Measurements from ENCODE around the gene RNU1-3. TPM values are rescaled to one million over a fixed set of nuclear protein-coding genes. Genes with fewer than 3 reads are reported as not detected.

Gene RNU1-3
- total and polyA plus RNA-seq, 2 of the 13 experiments (the other 11 are each of a cell fraction or from before 2014, with no cell fraction given): under 0.01 to 11,018 TPM

DNA sequence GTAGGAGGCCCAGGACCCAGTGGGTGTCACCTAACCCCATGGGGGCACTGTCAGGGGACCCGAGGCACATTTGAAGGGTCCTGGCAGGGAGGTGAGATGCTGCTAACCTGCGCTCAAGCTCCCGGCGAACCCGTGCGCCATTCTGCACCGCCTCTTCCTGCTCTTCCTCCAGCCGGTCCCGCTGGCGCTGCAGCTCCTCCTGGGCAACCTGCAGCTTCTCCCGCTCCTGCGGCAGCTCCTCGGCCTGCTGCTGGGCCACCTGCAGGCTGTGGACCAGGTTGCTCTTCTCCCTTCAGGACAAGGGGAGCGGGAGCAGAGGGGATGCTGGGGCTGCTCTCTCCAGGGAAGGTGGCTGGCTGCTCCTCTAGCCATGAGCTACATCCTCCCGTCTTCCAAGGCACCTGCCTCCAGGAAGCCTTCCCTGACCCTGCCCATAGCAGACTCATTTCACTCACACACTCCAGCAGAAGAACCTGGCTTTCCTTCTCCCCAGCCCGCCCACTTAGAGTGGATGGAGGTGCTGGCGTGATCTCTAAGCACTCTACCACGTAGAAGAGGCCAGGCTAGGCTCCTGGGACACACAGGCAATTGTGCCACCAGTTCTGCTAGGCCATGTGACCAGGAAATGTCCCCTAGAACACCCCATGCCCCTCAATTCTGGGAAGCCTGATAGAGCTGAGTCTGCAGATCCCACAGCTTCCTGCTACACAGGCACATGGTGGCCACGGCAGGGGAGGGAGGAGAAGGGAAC lies 38.2 kb downstream of the RNU1-3 start (continued):
- TF ChIP-seq AGO1 (IDR thresholded peaks at IDR 0.05; ENCODE audit: low read depth, low read length, poor library complexity, severe bottlenecking) (peak; percentile 41), ERF (CRISPR knock-in tag; IDR thresholded peaks at IDR 0.05) (no peak), JUNB (CRISPR knock-in tag; IDR thresholded peaks at IDR 0.05; ENCODE audit: borderline replicate concordance) (0 out of 2 replicates have a peak, but pooled peaks have one; percentile 21), ZNF317 (CRISPR knock-in tag; IDR thresholded peaks at IDR 0.05) (no peak), MED8 (CRISPR knock-in tag; IDR thresholded peaks at IDR 0.05; ENCODE audit: insufficient replicate concordance) (no peak), SRSF4 (IDR thresholded peaks at IDR 0.05; ENCODE audit: low read depth, low read length, poor library complexity, severe bottlenecking) (no peak), GFI1 (CRISPR knock-in tag; IDR thresholded peaks at IDR 0.05; ENCODE audit: borderline replicate concordance) (no peak), PCBP1 (IDR thresholded peaks at IDR 0.05; ENCODE audit: borderline replicate concordance, low read depth, low read length) (0 out of 2 replicates have a peak, but pooled peaks have one; percentile 28), PTBP1 (IDR thresholded peaks at IDR 0.05; ENCODE audit: low read depth, low read length, poor library complexity, severe bottlenecking) (peak; percentile 90), IKZF4 (CRISPR knock-in tag; IDR thresholded peaks at IDR 0.05; ENCODE audit: borderline replicate concordance, low read depth, not compliant biosample characterization) (no peak), ZNF124 (CRISPR knock-in tag; IDR thresholded peaks at IDR 0.05) (no peak), SMAD9 (CRISPR knock-in tag; IDR thresholded peaks at IDR 0.05) (no peak), ETV5 (CRISPR knock-in tag; IDR thresholded peaks at IDR 0.05; ENCODE audit: borderline replicate concordance) (no peak), ZNF768 (CRISPR knock-in tag; IDR thresholded peaks at IDR 0.05) (peak; percentile 70; the same call in 1 of the 2 replicates)
- TF ChIP-seq, protein P1, sequence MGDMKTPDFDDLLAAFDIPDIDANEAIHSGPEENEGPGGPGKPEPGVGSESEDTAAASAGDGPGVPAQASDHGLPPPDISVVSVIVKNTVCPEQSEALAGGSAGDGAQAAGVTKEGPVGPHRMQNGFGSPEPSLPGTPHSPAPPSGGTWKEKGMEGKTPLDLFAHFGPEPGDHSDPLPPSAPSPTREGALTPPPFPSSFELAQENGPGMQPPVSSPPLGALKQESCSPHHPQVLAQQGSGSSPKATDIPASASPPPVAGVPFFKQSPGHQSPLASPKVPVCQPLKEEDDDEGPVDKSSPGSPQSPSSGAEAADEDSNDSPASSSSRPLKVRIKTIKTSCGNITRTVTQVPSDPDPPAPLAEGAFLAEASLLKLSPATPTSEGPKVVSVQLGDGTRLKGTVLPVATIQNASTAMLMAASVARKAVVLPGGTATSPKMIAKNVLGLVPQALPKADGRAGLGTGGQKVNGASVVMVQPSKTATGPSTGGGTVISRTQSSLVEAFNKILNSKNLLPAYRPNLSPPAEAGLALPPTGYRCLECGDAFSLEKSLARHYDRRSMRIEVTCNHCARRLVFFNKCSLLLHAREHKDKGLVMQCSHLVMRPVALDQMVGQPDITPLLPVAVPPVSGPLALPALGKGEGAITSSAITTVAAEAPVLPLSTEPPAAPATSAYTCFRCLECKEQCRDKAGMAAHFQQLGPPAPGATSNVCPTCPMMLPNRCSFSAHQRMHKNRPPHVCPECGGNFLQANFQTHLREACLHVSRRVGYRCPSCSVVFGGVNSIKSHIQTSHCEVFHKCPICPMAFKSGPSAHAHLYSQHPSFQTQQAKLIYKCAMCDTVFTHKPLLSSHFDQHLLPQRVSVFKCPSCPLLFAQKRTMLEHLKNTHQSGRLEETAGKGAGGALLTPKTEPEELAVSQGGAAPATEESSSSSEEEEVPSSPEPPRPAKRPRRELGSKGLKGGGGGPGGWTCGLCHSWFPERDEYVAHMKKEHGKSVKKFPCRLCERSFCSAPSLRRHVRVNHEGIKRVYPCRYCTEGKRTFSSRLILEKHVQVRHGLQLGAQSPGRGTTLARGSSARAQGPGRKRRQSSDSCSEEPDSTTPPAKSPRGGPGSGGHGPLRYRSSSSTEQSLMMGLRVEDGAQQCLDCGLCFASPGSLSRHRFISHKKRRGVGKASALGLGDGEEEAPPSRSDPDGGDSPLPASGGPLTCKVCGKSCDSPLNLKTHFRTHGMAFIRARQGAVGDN (CRISPR knock-in tag; IDR thresholded peaks at IDR 0.05): peak; percentile 25; the same call in 1 of the 2 replicates
- TF ChIP-seq, protein P2, sequence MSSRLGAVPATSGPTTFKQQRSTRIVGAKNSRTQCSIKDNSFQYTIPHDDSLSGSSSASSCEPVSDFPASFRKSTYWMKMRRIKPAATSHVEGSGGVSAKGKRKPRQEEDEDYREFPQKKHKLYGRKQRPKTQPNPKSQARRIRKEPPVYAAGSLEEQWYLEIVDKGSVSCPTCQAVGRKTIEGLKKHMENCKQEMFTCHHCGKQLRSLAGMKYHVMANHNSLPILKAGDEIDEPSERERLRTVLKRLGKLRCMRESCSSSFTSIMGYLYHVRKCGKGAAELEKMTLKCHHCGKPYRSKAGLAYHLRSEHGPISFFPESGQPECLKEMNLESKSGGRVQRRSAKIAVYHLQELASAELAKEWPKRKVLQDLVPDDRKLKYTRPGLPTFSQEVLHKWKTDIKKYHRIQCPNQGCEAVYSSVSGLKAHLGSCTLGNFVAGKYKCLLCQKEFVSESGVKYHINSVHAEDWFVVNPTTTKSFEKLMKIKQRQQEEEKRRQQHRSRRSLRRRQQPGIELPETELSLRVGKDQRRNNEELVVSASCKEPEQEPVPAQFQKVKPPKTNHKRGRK (CRISPR knock-in tag; IDR thresholded peaks at IDR 0.05): no peak
- TF ChIP-seq, protein P3, sequence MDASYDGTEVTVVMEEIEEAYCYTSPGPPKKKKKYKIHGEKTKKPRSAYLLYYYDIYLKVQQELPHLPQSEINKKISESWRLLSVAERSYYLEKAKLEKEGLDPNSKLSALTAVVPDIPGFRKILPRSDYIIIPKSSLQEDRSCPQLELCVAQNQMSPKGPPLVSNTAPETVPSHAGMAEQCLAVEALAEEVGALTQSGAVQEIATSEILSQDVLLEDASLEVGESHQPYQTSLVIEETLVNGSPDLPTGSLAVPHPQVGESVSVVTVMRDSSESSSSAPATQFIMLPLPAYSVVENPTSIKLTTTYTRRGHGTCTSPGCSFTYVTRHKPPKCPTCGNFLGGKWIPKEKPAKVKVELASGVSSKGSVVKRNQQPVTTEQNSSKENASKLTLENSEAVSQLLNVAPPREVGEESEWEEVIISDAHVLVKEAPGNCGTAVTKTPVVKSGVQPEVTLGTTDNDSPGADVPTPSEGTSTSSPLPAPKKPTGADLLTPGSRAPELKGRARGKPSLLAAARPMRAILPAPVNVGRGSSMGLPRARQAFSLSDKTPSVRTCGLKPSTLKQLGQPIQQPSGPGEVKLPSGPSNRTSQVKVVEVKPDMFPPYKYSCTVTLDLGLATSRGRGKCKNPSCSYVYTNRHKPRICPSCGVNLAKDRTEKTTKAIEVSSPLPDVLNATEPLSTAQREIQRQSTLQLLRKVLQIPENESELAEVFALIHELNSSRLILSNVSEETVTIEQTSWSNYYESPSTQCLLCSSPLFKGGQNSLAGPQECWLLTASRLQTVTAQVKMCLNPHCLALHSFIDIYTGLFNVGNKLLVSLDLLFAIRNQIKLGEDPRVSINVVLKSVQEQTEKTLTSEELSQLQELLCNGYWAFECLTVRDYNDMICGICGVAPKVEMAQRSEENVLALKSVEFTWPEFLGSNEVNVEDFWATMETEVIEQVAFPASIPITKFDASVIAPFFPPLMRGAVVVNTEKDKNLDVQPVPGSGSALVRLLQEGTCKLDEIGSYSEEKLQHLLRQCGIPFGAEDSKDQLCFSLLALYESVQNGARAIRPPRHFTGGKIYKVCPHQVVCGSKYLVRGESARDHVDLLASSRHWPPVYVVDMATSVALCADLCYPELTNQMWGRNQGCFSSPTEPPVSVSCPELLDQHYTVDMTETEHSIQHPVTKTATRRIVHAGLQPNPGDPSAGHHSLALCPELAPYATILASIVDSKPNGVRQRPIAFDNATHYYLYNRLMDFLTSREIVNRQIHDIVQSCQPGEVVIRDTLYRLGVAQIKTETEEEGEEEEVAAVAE (CRISPR knock-in tag; IDR thresholded peaks at IDR 0.05; ENCODE audit: borderline replicate concordance): no peak

Data from HepG2 (cell line).